GM19372 (cell line): ENCODE measurements around the gene FKBP15.
"Not testable (repeated sequence)": the region's sequence is repeated elsewhere in the genome, so short reads cannot be mapped to it uniquely, and the experiment has no call there.

Experiments
- ATAC-seq: cut with Tn5 transposase; IDR thresholded peaks from one replicate; pipeline ENCODE4 v1.9.1; 2021; ENCODE audit warnings: mild to moderate bottlenecking, low read depth, moderate library complexity; ENCODE audit not compliant: unreplicated experiment

The FKBP15 gene

GRCh38 chr9:113235701-113236255 lies 14.7 kb upstream of the FKBP15 start:
- not testable (repeated sequence) for ATAC-seq

GRCh38 chr9:113231701-113232100 lies 10.6 kb upstream of the FKBP15 start:
- no peak for ATAC-seq

GRCh38 chr9:113228130-113228665 lies 7.1 kb upstream of the FKBP15 start:
- no peak for ATAC-seq

- ATAC-seq, result no peak
These were observed 6.4 kb upstream of the FKBP15 start for GRCh38 chr9:113227436-113227835.

- no peak for ATAC-seq
These were observed 2.9 kb upstream of the FKBP15 start for GRCh38 chr9:113223963-113224362.

GRCh38 chr9:113222482-113222841 lies 1.4 kb upstream of the FKBP15 start:
- ATAC-seq, result no peak

DNA sequence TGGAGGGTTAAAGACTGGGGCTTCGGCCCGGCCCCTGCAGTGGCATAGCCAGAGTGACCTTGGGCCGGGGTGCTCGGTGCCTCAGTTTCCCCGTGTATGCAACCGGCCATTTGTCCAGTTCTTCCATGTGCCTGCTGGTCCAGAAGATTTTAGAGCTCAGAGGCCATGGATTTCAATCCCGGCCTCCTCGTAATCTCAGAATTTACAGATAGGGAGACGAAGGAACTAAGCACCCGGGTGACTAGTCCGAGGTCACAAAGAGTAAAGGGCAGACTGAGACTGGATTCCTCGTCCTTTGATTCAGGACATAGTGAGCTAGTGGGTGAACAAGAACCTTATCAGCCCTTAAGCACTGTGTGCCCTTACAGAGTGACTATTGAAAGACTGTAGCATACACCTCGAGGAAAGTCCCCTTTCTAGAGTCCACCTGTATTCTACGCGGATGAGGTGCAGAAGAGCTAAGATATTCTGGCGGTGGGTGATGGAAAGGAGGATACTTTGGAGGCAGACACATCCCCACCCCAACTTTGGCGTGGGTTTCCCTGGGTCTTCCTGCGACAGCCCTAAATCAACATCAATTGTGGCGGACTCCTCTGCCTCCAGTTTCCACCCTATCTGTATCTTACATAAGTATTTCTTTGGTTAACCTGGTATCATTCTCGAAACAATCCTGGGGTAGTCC lies 864 bp upstream of the FKBP15 start:
- ATAC-seq, result no peak

DNA sequence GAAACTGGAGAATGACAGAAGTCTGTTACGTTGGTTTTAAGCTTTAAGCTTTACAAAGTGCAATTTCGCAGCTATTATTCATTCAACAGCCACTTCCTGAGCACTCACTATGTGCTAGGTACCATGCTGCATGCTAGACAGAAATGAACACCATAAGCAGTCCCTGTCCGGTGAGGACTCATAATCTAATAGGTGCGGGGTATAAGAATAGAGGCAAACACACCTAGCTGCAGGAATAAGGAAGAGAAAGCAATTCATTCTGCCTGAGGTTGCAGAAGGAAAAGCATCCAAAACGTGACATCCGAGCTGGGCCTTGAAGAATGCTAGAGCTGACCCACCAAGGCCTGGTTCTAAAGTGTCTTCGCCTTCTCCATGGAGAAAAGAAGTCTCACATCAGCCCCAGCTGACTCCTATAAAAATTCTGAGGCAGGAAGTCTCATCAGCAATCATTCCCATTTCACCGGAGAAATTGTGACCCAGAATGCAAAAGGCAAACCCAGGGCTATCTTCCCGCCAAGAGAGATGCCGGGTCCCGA lies 542 bp downstream of the FKBP15 start:
- no peak for ATAC-seq

DNA sequence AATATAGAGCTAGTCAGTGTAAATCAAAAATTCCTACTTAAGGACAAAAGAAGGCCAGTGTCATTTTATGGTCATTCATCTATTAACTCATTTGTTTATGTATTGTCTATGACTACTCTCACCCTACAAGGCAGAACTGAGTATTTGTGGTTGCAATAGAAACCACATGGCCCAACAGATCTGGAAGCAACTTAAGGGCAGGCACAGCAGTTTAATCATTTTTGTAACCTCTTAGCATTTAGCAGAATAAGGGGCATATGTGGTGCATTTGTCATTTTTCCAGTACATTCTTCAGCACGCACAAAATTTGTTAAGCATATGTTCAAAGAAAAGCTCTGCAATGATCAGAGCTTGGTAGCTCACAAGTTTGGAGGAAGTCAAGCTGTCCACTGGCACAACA lies 1.1 kb downstream of the FKBP15 start:
- ATAC-seq, result peak; percentile 43

GRCh38 chr9:113219186-113219936 lies 1.7 kb downstream of the FKBP15 start:
- ATAC-seq, result peak; percentile 33

DNA sequence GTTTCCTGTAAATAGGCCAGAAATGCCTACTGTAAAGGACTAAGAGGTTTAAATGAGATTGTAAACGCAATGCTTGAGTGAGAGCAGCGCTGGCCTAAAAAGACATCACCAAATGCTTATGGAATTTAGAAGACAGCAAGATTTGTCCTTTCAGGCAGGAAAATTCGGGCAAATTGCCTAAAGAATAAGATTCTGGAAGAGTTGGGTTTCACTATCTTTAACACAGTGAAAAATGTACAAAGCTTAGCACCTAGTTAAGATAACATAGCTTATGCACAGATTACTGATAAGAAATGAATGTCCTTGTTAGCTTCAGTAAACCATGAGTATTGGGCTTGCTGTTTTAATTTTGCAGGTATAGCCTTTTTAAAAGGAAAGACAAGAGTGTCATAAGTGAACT lies 4.7 kb downstream of the FKBP15 start:
- ATAC-seq, result no peak

DNA sequence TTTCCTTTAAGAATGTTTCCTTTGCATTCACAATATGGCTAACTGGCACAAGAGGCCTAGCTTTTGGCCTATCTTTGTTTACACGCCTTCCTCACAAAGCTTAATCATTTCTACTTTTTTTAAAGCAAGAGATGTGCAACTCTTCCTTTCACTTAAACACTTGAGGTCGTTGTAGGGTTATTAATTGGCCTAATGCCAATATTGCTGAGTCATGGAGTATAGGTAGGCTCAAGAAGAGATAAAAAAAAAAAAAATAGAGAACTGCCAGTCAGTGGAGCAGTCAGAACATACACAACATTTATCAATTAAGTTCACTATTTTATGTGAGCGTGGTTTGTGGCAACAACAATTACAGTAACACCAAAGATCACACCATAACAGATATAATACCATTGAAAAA lies 5.9 kb downstream of the FKBP15 start:
- no peak for ATAC-seq

- no peak for ATAC-seq
These were observed 10.3 kb downstream of the FKBP15 start for GRCh38 chr9:113210815-113211214.

GRCh38 chr9:113205861-113206260 lies 15.2 kb downstream of the FKBP15 start:
- ATAC-seq, result no peak

DNA sequence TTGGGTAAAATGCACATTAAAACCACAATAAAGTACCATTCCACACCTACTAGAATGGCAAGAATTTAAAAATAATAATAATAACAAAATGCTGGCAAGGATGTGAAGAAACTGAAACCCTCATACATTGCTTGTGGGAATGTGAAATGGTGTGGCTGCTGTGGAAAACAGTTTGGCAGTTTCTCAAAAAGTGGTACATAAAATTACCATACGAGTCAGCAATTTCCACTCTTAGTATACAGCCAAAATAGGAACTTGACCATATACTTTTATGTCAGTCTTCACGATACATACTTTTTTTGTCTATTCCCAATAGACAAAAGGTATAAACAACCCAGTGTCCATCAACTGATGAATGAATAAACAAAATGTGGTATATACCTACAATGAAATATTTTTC lies 15.6 kb downstream of the FKBP15 start:
- ATAC-seq, result no peak

DNA sequence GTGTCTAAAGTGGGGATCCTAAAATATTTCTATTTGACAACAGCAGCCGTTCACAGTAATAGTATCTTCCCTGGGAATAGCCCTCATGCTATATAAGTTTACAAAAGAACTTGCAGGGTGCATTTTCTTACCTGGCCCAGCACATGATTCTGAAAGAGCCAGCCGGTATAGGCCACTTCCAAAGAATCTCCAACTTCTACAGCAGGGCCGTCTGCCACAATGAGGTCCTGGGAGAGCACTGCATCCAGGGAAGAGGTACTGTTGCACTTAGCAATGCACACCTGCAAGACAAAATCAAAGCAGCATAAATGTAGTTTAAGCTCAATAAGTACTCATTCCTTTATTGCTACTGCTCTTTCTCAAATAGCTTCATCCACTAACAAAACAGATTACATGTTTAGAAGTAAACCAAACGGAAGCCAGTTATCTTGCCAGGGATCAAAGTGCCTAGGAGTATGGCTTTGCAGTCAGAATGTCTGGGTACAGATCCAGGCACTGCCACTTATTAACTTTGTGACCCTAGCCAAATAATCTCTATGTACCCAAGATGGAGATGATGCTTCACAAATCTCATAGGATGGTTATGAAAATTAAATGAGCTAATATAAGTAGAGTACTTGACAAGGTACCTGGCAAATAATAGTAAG lies 21.3 kb downstream of the FKBP15 start:
- ATAC-seq, result no peak

GRCh38 chr9:113192455-113192854 lies 28.6 kb downstream of the FKBP15 start:
- no peak for ATAC-seq

- ATAC-seq, result no peak
These were observed 33.0 kb downstream of the FKBP15 start for GRCh38 chr9:113187929-113188595.

GRCh38 chr9:113186137-113186755 lies 34.8 kb downstream of the FKBP15 start:
- no peak for ATAC-seq

GRCh38 chr9:113185271-113185670 lies 35.8 kb downstream of the FKBP15 start:
- ATAC-seq, result no peak
